Posterior vena cava (tissue), 2 donors: ENCODE data around the gene FOXF2. TPM values are rescaled to one million over a fixed set of nuclear protein-coding genes. Genes with fewer than 3 reads are reported as not detected.
A peak's percentile ranks its signal among the peaks of the same experiment; 100 is the strongest.

Source experiments
- DNase-seq: peaks from one replicate; pipeline ENCODE4 v3.0.0-alpha.2; 2020; ENCODE audit warnings: low spot score
- intact Hi-C, 2 donors: fragments of 100-400 bp; cut with DNase I; formaldehyde crosslinking; loops; one replicate each; pipeline versions ENCODE4 v1.14.1 to v1.14.2; 2022 to 2023
- total RNA-seq, 2 donors: library from RNA; stranded (reverse); fragmentation: NEBNext Ultra II Directional; extraction: Animal tissue kit (Norgen Biotek cat#: 25700); gene quantifications; one replicate each; pipeline ENCODE4 v1.2.1, GENCODE V29; 2021
- donor health status: DM: yes; HTN: yes; CAD: no.
- donor health status: DM: yes; HTN: yes; CAD: no.

Gene FOXF2
- total RNA-seq, 2 donors from 2014 or later = 0.71 to 1.2 TPM

- intact Hi-C loops = loop anchor here (10.0 kb wide), 2 partner anchors 473 to 663 kb away; no protein-coding TSS in a partner anchor
- no peak for DNase-seq
These were observed 1.3 kb upstream of the FOXF2 start for GRCh38 chr6:1387876-1388629.

GRCh38 chr6:1388630-1389368 is 577 bp upstream of the FOXF2 start:
- DNase-seq = no peak
- intact Hi-C loops = loop anchor here (10.0 kb wide), 2 partner anchors 474 to 664 kb away; no protein-coding TSS in a partner anchor

- intact Hi-C loops = loop anchor here in 1 of 2 donors (2.0 to 10.0 kb wide), 3 partner anchors 186 to 796 kb away; no protein-coding TSS in a partner anchor
- no peak for DNase-seq
These were observed 963 bp downstream of the FOXF2 start for GRCh38 chr6:1390133-1390945.

GRCh38 chr6:1390946-1391799 is 1.8 kb downstream of the FOXF2 start:
- intact Hi-C loops = loop anchor here in 1 of 2 donors (2.0 to 10.0 kb wide), 3 partner anchors 186 to 796 kb away; no protein-coding TSS in a partner anchor
- DNase-seq = no peak

GRCh38 chr6:1391800-1392309 is 2.5 kb downstream of the FOXF2 start:
- no peak for DNase-seq
- intact Hi-C loops = loop anchor here in 1 of 2 donors (2.0 to 10.0 kb wide), 3 partner anchors 185 to 797 kb away; no protein-coding TSS in a partner anchor

- intact Hi-C loops = loop anchor here in 1 of 2 donors (5.0 to 10.0 kb wide), 2 partner anchors 486 to 798 kb away; no protein-coding TSS in a partner anchor
- no peak for DNase-seq
These were observed 3.7 kb downstream of the FOXF2 start for GRCh38 chr6:1392813-1393640.

- peak; percentile 73 for DNase-seq
- intact Hi-C loops = loop anchor here in 1 of 2 donors (5.0 to 10.0 kb wide), 2 partner anchors 486 to 799 kb away; no protein-coding TSS in a partner anchor
These were observed 4.4 kb downstream of the FOXF2 start for GRCh38 chr6:1393641-1394283.

GRCh38 chr6:1394514-1395463 is 5.4 kb downstream of the FOXF2 start:
- no peak for DNase-seq
- intact Hi-C loops = loop anchor here (5.0 to 10.0 kb wide), 3 partner anchors 487 to 802 kb away; no protein-coding TSS in a partner anchor

- intact Hi-C loops = loop anchor here (5.0 to 10.0 kb wide), 2 partner anchors 801 to 803 kb away; no protein-coding TSS in a partner anchor
- DNase-seq = no peak
These were observed 6.1 kb downstream of the FOXF2 start for GRCh38 chr6:1395506-1395905.

GRCh38 chr6:1395941-1396908 is 6.8 kb downstream of the FOXF2 start:
- DNase-seq = no peak
- intact Hi-C loops = loop anchor here (5.0 to 10.0 kb wide), 2 partner anchors 801 to 804 kb away; no protein-coding TSS in a partner anchor

GRCh38 chr6:1396952-1397868 is 7.8 kb downstream of the FOXF2 start:
- no peak for DNase-seq
- intact Hi-C loops = loop anchor here (5.0 to 10.0 kb wide), 2 partner anchors 802 to 805 kb away; no protein-coding TSS in a partner anchor

- no peak for DNase-seq
- intact Hi-C loops = loop anchor here (5.0 to 10.0 kb wide), 2 partner anchors 804 to 807 kb away; no protein-coding TSS in a partner anchor
These were observed 9.9 kb downstream of the FOXF2 start for GRCh38 chr6:1399085-1399780.
